Endothelial cell of umbilical vein (primary cell): ENCODE measurements around the gene CDK17. TPM values are rescaled to one million over a fixed set of nuclear protein-coding genes. Genes with fewer than 3 reads are reported as not detected.

Experiments
- BruUV-seq: library from RNA; stranded (reverse); fragments of 400-500 nt; replicated peaks from 2 replicates; lab custom pipeline; 2021; lab: Mats Ljungman, UMichigan
- CTCF ChIA-PET: fragments of 300-600, 350-600 bp; sonication (Branson Sonifier 250); formaldehyde crosslinking; loops from one replicate; lab custom pipeline; 2021; ENCODE audit warnings: antibody characterized with exemption, inconsistent platforms; lab: Charles Lee
- POLR2A ChIA-PET: fragments of 300-600, 350-600 bp; sonication (Branson Sonifier 250); formaldehyde crosslinking; loops from one replicate; lab custom pipeline; 2021; ENCODE audit warnings: antibody characterized with exemption, inconsistent platforms; lab: Charles Lee
- DNase-seq: peaks from one replicate; pipeline ENCODE4 v3.0.0-alpha.2; 2011; ENCODE audit warnings: low read depth, low spot score
- FAIRE-seq: peaks from 2 replicates; lab custom pipeline; 2011; peaks lifted over from hg19 to GRCh38; lab: Jason Lieb, UNC
- H2AFZ ChIP-seq: 2 replicates; pipeline ENCODE4 v1.6.0; 2012; ENCODE audit warnings: low read depth, low read length, control low read depth, inconsistent platforms
- H3K27ac ChIP-seq: 2 replicates; pipeline ENCODE4 v1.5.1; 2011; ENCODE audit warnings: low read depth, mild to moderate bottlenecking, control low read depth, low read length, moderate library complexity; ENCODE audit not compliant: insufficient read depth
- H3K27me3 ChIP-seq, 2 experiments: 2 replicates each; pipeline versions ENCODE4 v1.6.0 to v1.6.1; 2011; ENCODE audit warnings: low read length in 2 of 2, mixed read lengths in 1 of 2; ENCODE audit not compliant: control insufficient read depth in 2 of 2, insufficient read depth in 2 of 2
- H3K36me3 ChIP-seq, 2 experiments: 2 replicates in 1 of 2; 3 replicates in 1 of 2; pipeline ENCODE4 v1.5.1; 2011; ENCODE audit warnings: low read length in 2 of 2, mild to moderate bottlenecking in 1 of 2, moderate library complexity in 1 of 2; ENCODE audit not compliant: control insufficient read depth in 2 of 2, insufficient read depth in 2 of 2; ENCODE audit errors: extremely low read depth in 1 of 2
- H3K4me1 ChIP-seq: 3 replicates; pipeline ENCODE4 v1.5.1; 2011; ENCODE audit warnings: mild to moderate bottlenecking, low read length; ENCODE audit not compliant: control insufficient read depth, insufficient read depth; ENCODE audit errors: extremely low read depth
- H3K4me2 ChIP-seq: 2 replicates; pipeline ENCODE4 v1.6.1; 2011; ENCODE audit warnings: low read length, control low read depth, mixed read lengths; ENCODE audit not compliant: insufficient read depth
- H3K4me3 ChIP-seq, 3 experiments: fragments of 200-600 bp in 1 of 3; sonication (generic), shearing (Covaris generic) in 1 of 3; replicated peaks in 1 of 3; 2 replicates each; pipeline ENCODE4 v1.5.1; 2011 to 2016; ENCODE audit warnings: control low read depth in 3 of 3, low read length in 3 of 3, mild to moderate bottlenecking in 2 of 3, inconsistent platforms in 1 of 3, low read depth in 1 of 3, moderate library complexity in 1 of 3; ENCODE audit not compliant: insufficient read depth in 1 of 3
- H3K79me2 ChIP-seq: 2 replicates; pipeline ENCODE4 v1.6.0; 2012; ENCODE audit warnings: low read length, inconsistent platforms; ENCODE audit not compliant: control insufficient read depth, insufficient read depth
- H3K9ac ChIP-seq: replicated peaks from 2 replicates; pipeline ENCODE3; 2011; ENCODE audit warnings: low read length, control low read depth; ENCODE audit not compliant: insufficient read depth; ENCODE audit errors: extremely low read depth
- H3K9me1 ChIP-seq: replicated peaks from 3 replicates; pipeline ENCODE4 v1.6.0; 2011; ENCODE audit warnings: mild to moderate bottlenecking, low read length; ENCODE audit not compliant: control insufficient read depth, insufficient read depth; ENCODE audit errors: extremely low read depth
- H3K9me3 ChIP-seq: replicated peaks from 2 replicates; pipeline ENCODE4 v1.5.1; 2012; ENCODE audit warnings: low read length, inconsistent platforms; ENCODE audit not compliant: control insufficient read depth, insufficient read depth
- H4K20me1 ChIP-seq: replicated peaks from 2 replicates; pipeline ENCODE3; 2011; ENCODE audit warnings: mild to moderate bottlenecking, low read length; ENCODE audit not compliant: control insufficient read depth, insufficient read depth; ENCODE audit errors: extremely low read depth
- CTCF ChIP-seq, 2 donors: IDR thresholded peaks; 1 replicate in 1 of 2; 2 replicates in 1 of 2; pipeline ENCODE4 v1.5.1; 2011; ENCODE audit warnings: low read length in 2 of 2, mild to moderate bottlenecking in 2 of 2, moderate library complexity in 2 of 2, control low read depth in 1 of 2, inconsistent platforms in 1 of 2, low read depth in 1 of 2; ENCODE audit not compliant: insufficient read depth in 1 of 2; ENCODE audit errors: extremely low read depth in 1 of 2
- EZH2 ChIP-seq: IDR thresholded peaks from 2 replicates; pipeline ENCODE4 v1.6.1; 2012; ENCODE audit warnings: borderline replicate concordance, low read depth, mild to moderate bottlenecking, moderate library complexity, low read length, inconsistent platforms; ENCODE audit not compliant: severe bottlenecking
- FOS ChIP-seq: IDR thresholded peaks from 2 replicates; pipeline ENCODE4 v1.6.1; 2011; ENCODE audit warnings: mild to moderate bottlenecking, low read length, moderate library complexity, borderline replicate concordance; ENCODE audit not compliant: insufficient read depth
- GATA2 ChIP-seq: IDR thresholded peaks from 2 replicates; pipeline ENCODE4 v1.7.0; 2011; ENCODE audit warnings: low read depth, mild to moderate bottlenecking, moderate library complexity, mixed read lengths, low read length; ENCODE audit not compliant: insufficient read length, insufficient read depth
- JUN ChIP-seq: IDR thresholded peaks from 2 replicates; pipeline ENCODE4 v1.6.1; 2011; ENCODE audit warnings: borderline replicate concordance, low read depth; ENCODE audit not compliant: insufficient read length, insufficient read depth
- MAX ChIP-seq: IDR thresholded peaks from 2 replicates; pipeline ENCODE4 v1.6.1; 2011; ENCODE audit not compliant: insufficient read depth, insufficient read length
- MYC ChIP-seq: IDR thresholded peaks from one replicate; pipeline ENCODE4 v1.6.1; 2011; ENCODE audit warnings: mild to moderate bottlenecking, low read depth, low read length
- POLR2A ChIP-seq: IDR thresholded peaks from 2 replicates; pipeline ENCODE4 v1.6.1; 2012; ENCODE audit warnings: low read depth, mild to moderate bottlenecking, control low read depth, low read length
- POLR2AphosphoS5 ChIP-seq: IDR thresholded peaks from 2 replicates; pipeline ENCODE4 v1.6.1; 2012; ENCODE audit warnings: low read depth, mild to moderate bottlenecking, control low read depth, low read length, moderate library complexity; ENCODE audit not compliant: insufficient read depth
- dilution Hi-C: fragments of 300-500 bp; cut with MboI; formaldehyde crosslinking; loops from one replicate; pipeline ENCODE4 v1.15.0; 2019; ENCODE audit warnings: low sequenced_read_pairs; ENCODE audit not compliant: extremely low pct_ligation_motif_present
- intact Hi-C: fragments of 100-400 bp; cut with micrococcal nuclease; formaldehyde crosslinking; loops from one replicate; pipeline ENCODE4 v1.10.0; 2022
- polyA plus RNA-seq, 4 experiments: library from polyadenylated mRNA; depleted of rRNA in 3 of 4; stranded (reverse) in 3 of 4; unstranded in 1 of 4; fragments of >200 nt; gene quantifications; 2 replicates each; pipeline versions ENCODE4 v1.2.1 to v1.2.3, GENCODE V29; 2011 to 2012; ENCODE audit warnings: missing spikeins in 1 of 4
- total RNA-seq: library from RNA; stranded (reverse); gene quantifications from 2 replicates; pipeline ENCODE4 v1.2.3, GENCODE V29; 2021

CDK17 gene
- total and polyA plus RNA-seq, 2 donors (not counting 3 experiments of a cell fraction or from before 2014, with no cell fraction given) = 61.1 to 176 TPM

GRCh38 chr12:96239711-96240635, 160.3 kb downstream of the CDK17 start:
- dilution Hi-C loops = no loop called here
- Histone ChIP-seq H3K4me3 (no peak overlapping the region), H3K4me1 (peaks cover 78% of the 10 kb centered on the region), H3K79me2 (peaks cover 96% of the 10 kb centered on the region), H3K9me3 (no peaks in the 10 kb centered on the region), H3K27ac (no peak overlapping the region), H3K36me3 (peaks cover 19 to 40% of the 10 kb centered on the region in 2 experiments), H3K9me1 (no peaks in the 10 kb centered on the region), H3K9ac (peak overlapping the region; percentile 6), H2AFZ (no peak overlapping the region), H3K4me2 (no peak overlapping the region), H3K27me3 (no peaks in the 10 kb centered on the region), H4K20me1 (peaks cover 15% of the 10 kb centered on the region)
- TF ChIP-seq FOS = no peak
- TF ChIP-seq EZH2 = no peak
- TF ChIP-seq CTCF (IDR thresholded peaks at IDR 0.05; ENCODE audit: extremely low read depth in 1 of 2, insufficient read depth in 1 of 2, low read depth in 1 of 2, low read length in 2 of 2) = no peak
- no peak for TF ChIP-seq POLR2A
- TF ChIP-seq POLR2AphosphoS5 = no peak
- TF ChIP-seq JUN = no peak
- no peak for TF ChIP-seq GATA2
- TF ChIP-seq MAX = no peak
- no peak for TF ChIP-seq MYC
- DNase-seq (no peak), FAIRE-seq (no peak)
- ChIA-PET POLR2A (no interaction called here), CTCF (interaction anchor here (1.0 to 1.6 kb wide), 4 partner anchors 11 to 29 kb away, joined by 3 to 5 read pairs (median 4); no protein-coding TSS in a partner anchor)
- BruUV-seq = no TSS peak
- intact Hi-C loops = no loop called here
